ENCODE measurements around the gene TSACC. TPM values are rescaled to one million over a fixed set of nuclear protein-coding genes. Genes with fewer than 3 reads are reported as not detected.

TSACC gene
- total RNA-seq, 1 experiment from 2014 or later = 3.6 TPM

GRCh38 chr1:156358641-156359040 is 20.3 kb downstream of the TSACC start:
- no peaks in the 10 kb centered on the region for H3K27me3 ChIP-seq (ENCODE audit: control insufficient read depth, insufficient read depth, low read length)
- H3K9me3 ChIP-seq (ENCODE audit: control insufficient read depth, insufficient read depth, low read depth, low read length) = no peaks in the 10 kb centered on the region
- H3K27ac ChIP-seq (ENCODE audit: low read length) = no peak overlapping the region
- H3K36me3 ChIP-seq (ENCODE audit: control insufficient read depth, insufficient read depth, low read length) = no peaks in the 10 kb centered on the region
- no peak for ATAC-seq
- TF ChIP-seq SIN3A (IDR thresholded peaks at IDR 0.05; ENCODE audit: borderline replicate concordance, insufficient read depth, low read depth, low read length) (no peak), POLR2AphosphoS5 (IDR thresholded peaks at IDR 0.05; ENCODE audit: low read depth, low read length) (no peak), TCF7L2 (IDR thresholded peaks at IDR 0.05; ENCODE audit: low read depth, low read length) (no peak), REST (IDR thresholded peaks at IDR 0.05; ENCODE audit: insufficient read depth in 1 of 2, low read depth in 2 of 2, low read length in 1 of 2) (no peak)
- ChIA-PET POLR2A (interaction anchor here (0.6 kb wide), 1 partner anchor 96 kb away, joined by 3 read pairs; no protein-coding TSS in a partner anchor), CTCF (interaction anchor here (0.5 to 2.2 kb wide), 4 partner anchors 26 to 268 kb away, joined by 3 to 12 read pairs (median 3); no protein-coding TSS in a partner anchor)
- in situ Hi-C loops (cut with HindIII; ENCODE audit: low pct_unique_long_range_greater_than_20kb, low sequenced_read_pairs) = no loop called here
- no TSS peak for BruUV-seq (replicated peaks)
- intact Hi-C loops (cut with micrococcal nuclease; ENCODE audit: unreplicated experiment) = no loop called here
- no peak for DNase-seq (ENCODE audit: low read depth, low spot score)
- H3K4me3 ChIP-seq (ENCODE audit: low read depth in 2 of 2, low read length in 2 of 2) = no peak overlapping the region
- no peaks in the 10 kb centered on the region for H3K4me1 ChIP-seq (ENCODE audit: control insufficient read depth, insufficient read depth, low read length)

GRCh38 chr1:156359249-156359648 is 20.9 kb downstream of the TSACC start:
- ATAC-seq (no peak), DNase-seq (ENCODE audit: low read depth, low spot score) (no peak)
- ChIA-PET CTCF (interaction anchor here (0.5 to 2.2 kb wide), 6 partner anchors 26 to 268 kb away, joined by 3 to 15 read pairs (median 4); no protein-coding TSS in a partner anchor), POLR2A (interaction anchor here (0.6 kb wide), 1 partner anchor 95 kb away, joined by 3 read pairs; no protein-coding TSS in a partner anchor)
- intact Hi-C loops (cut with micrococcal nuclease; ENCODE audit: unreplicated experiment) (no loop called here), in situ Hi-C loops (cut with HindIII; ENCODE audit: low pct_unique_long_range_greater_than_20kb, low sequenced_read_pairs) (no loop called here)
- Histone ChIP-seq H3K9me3 (ENCODE audit: control insufficient read depth, insufficient read depth, low read depth, low read length) (no peaks in the 10 kb centered on the region), H3K27ac (ENCODE audit: low read length) (no peak overlapping the region), H3K4me1 (ENCODE audit: control insufficient read depth, insufficient read depth, low read length) (no peaks in the 10 kb centered on the region), H3K36me3 (ENCODE audit: control insufficient read depth, insufficient read depth, low read length) (no peaks in the 10 kb centered on the region), H3K4me3 (ENCODE audit: low read depth in 2 of 2, low read length in 2 of 2) (no peak overlapping the region), H3K27me3 (ENCODE audit: control insufficient read depth, insufficient read depth, low read length) (no peaks in the 10 kb centered on the region)
- BruUV-seq (replicated peaks) = no TSS peak
- TF ChIP-seq REST (IDR thresholded peaks at IDR 0.05; ENCODE audit: insufficient read depth in 1 of 2, low read depth in 2 of 2, low read length in 1 of 2) = no peak
- no peak for TF ChIP-seq CTCF (IDR thresholded peaks at IDR 0.05)
- no peak for TF ChIP-seq SIN3A (IDR thresholded peaks at IDR 0.05; ENCODE audit: borderline replicate concordance, insufficient read depth, low read depth, low read length)
- TF ChIP-seq POLR2AphosphoS5 (IDR thresholded peaks at IDR 0.05; ENCODE audit: low read depth, low read length) = no peak
- TF ChIP-seq TCF7L2 (IDR thresholded peaks at IDR 0.05; ENCODE audit: low read depth, low read length) = no peak

All from Panc1 (cell line).